ENCODE measurements around the gene RAB31.

GRCh38 chr18:9861933-9862332, 153.8 kb downstream of the RAB31 start:
- no peak for TF ChIP-seq CTCF (IDR thresholded peaks at IDR 0.05)
- no peak for TF ChIP-seq POLR2A (IDR thresholded peaks at IDR 0.05)

Data from testis (tissue), 2 donors.